Mesenchymal stem cell (in vitro differentiated cells and primary cell): Measurements from ENCODE around the gene UBXN1.
"Not testable (repeated sequence)": the region's sequence is repeated elsewhere in the genome, so short reads cannot be mapped to it uniquely, and the experiment has no call there.

Experiments
- DNase-seq: peaks from one replicate; pipeline ENCODE4 v3.0.0-alpha.2; 2013
- H2AFZ ChIP-seq: one replicate; pipeline ENCODE4 v1.6.1; 2013; ENCODE audit warnings: low read depth, mild to moderate bottlenecking, control low read depth, inconsistent platforms, low read length, moderate library complexity
- H2AK5ac ChIP-seq: 2 replicates; pipeline ENCODE4 v1.6.1; 2013; ENCODE audit warnings: low read length, moderate library complexity, mild to moderate bottlenecking, inconsistent platforms; ENCODE audit not compliant: severe bottlenecking
- H2BK120ac ChIP-seq: one replicate; pipeline ENCODE4 v1.6.1; 2013; ENCODE audit warnings: low read depth, mild to moderate bottlenecking, inconsistent platforms, low read length, moderate library complexity
- H2BK12ac ChIP-seq, 2 experiments: one replicate each; pipeline ENCODE4 v1.6.1; 2013; ENCODE audit warnings: inconsistent platforms in 2 of 2, low read length in 2 of 2, mild to moderate bottlenecking in 2 of 2, moderate library complexity in 2 of 2, control low read depth in 1 of 2
- H2BK15ac ChIP-seq: one replicate; pipeline ENCODE4 v1.6.1; 2013; ENCODE audit warnings: mild to moderate bottlenecking, low read depth, inconsistent platforms; ENCODE audit not compliant: poor library complexity, severe bottlenecking
- H2BK5ac ChIP-seq: 2 replicates; pipeline ENCODE4 v1.6.1; 2013; ENCODE audit warnings: low read depth, mild to moderate bottlenecking, low read length, control low read depth, inconsistent platforms; ENCODE audit not compliant: poor library complexity, severe bottlenecking
- H3K14ac ChIP-seq, 2 experiments: one replicate each; pipeline ENCODE4 v1.6.1; 2013; ENCODE audit warnings: inconsistent platforms in 2 of 2, low read length in 2 of 2, control low read depth in 1 of 2, mild to moderate bottlenecking in 1 of 2, moderate library complexity in 1 of 2
- H3K18ac ChIP-seq, 2 experiments: one replicate each; pipeline ENCODE4 v1.6.1; 2013; ENCODE audit warnings: inconsistent platforms in 2 of 2, low read length in 2 of 2, control low read depth in 1 of 2, low read depth in 1 of 2, mild to moderate bottlenecking in 1 of 2
- H3K23ac ChIP-seq, 2 experiments: one replicate each; pipeline ENCODE4 v1.6.1; 2013; ENCODE audit warnings: inconsistent platforms in 2 of 2, low read length in 2 of 2, mild to moderate bottlenecking in 2 of 2, moderate library complexity in 2 of 2, control low read depth in 1 of 2
- H3K27ac ChIP-seq: 2 replicates; pipeline ENCODE4 v1.5.1; 2013; ENCODE audit warnings: mild to moderate bottlenecking, moderate library complexity, low read length, control low read depth, inconsistent platforms; ENCODE audit not compliant: poor library complexity, severe bottlenecking
- H3K27me3 ChIP-seq, 2 experiments: 2 replicates each; pipeline versions ENCODE4 v1.6.1 to v1.7.0; 2013; ENCODE audit warnings: low read length in 2 of 2, mild to moderate bottlenecking in 2 of 2, moderate library complexity in 2 of 2, control low read depth in 1 of 2, inconsistent platforms in 1 of 2; ENCODE audit not compliant: control insufficient read depth in 1 of 2, insufficient read depth in 1 of 2
- H3K36me3 ChIP-seq, 2 experiments: 2 replicates each; pipeline versions ENCODE4 v1.6.1 to v1.7.0; 2013; ENCODE audit warnings: low read length in 2 of 2, control low read depth in 1 of 2, inconsistent platforms in 1 of 2, low read depth in 1 of 2, mild to moderate bottlenecking in 1 of 2; ENCODE audit not compliant: insufficient read depth in 2 of 2, control insufficient read depth in 1 of 2
- H3K4ac ChIP-seq, 2 experiments: one replicate each; pipeline ENCODE4 v1.6.1; 2013; ENCODE audit warnings: inconsistent platforms in 2 of 2, low read length in 2 of 2, mild to moderate bottlenecking in 2 of 2, moderate library complexity in 2 of 2, control low read depth in 1 of 2, low read depth in 1 of 2
- H3K4me1 ChIP-seq: 2 replicates; pipeline ENCODE4 v1.6.1; 2013; ENCODE audit warnings: low read depth, low read length, control low read depth; ENCODE audit not compliant: control insufficient read depth, insufficient read depth
- H3K4me2 ChIP-seq: 2 replicates; pipeline ENCODE4 v1.6.1; 2013; ENCODE audit warnings: low read length, mild to moderate bottlenecking, inconsistent platforms; ENCODE audit not compliant: poor library complexity, severe bottlenecking
- H3K4me3 ChIP-seq, 2 experiments: 2 replicates each; pipeline versions ENCODE4 v1.5.1 to v1.7.0; 2013; ENCODE audit warnings: low read length in 2 of 2, mild to moderate bottlenecking in 2 of 2, control low read depth in 1 of 2, low read depth in 1 of 2; ENCODE audit not compliant: insufficient read depth in 1 of 2
- H3K79me1 ChIP-seq: replicated peaks from 2 replicates; pipeline ENCODE4 v1.6.1; 2013; ENCODE audit warnings: mild to moderate bottlenecking, control low read depth, low read length, inconsistent platforms; ENCODE audit not compliant: poor library complexity, severe bottlenecking
- H3K9ac ChIP-seq: 2 replicates; pipeline ENCODE4 v1.7.0; 2013; ENCODE audit warnings: mild to moderate bottlenecking, low read length, moderate library complexity
- H3K9me3 ChIP-seq: 2 replicates; pipeline ENCODE4 v1.7.0; 2013; ENCODE audit warnings: mild to moderate bottlenecking, low read length; ENCODE audit not compliant: control insufficient read depth
- H4K8ac ChIP-seq: one replicate; pipeline ENCODE4 v1.6.1; 2013; ENCODE audit warnings: inconsistent platforms, mild to moderate bottlenecking, low read length, moderate library complexity
- H4K91ac ChIP-seq: one replicate; pipeline ENCODE4 v1.6.1; 2013; ENCODE audit warnings: mild to moderate bottlenecking, low read length, inconsistent platforms
- WGBS: methylation state at CpG from one replicate; pipeline ENCODE4 v1.1.7; 2013; ENCODE audit warnings: mixed read lengths; 5-methylcytosine and 5-hydroxymethylcytosine counted together

Gene UBXN1

DNA sequence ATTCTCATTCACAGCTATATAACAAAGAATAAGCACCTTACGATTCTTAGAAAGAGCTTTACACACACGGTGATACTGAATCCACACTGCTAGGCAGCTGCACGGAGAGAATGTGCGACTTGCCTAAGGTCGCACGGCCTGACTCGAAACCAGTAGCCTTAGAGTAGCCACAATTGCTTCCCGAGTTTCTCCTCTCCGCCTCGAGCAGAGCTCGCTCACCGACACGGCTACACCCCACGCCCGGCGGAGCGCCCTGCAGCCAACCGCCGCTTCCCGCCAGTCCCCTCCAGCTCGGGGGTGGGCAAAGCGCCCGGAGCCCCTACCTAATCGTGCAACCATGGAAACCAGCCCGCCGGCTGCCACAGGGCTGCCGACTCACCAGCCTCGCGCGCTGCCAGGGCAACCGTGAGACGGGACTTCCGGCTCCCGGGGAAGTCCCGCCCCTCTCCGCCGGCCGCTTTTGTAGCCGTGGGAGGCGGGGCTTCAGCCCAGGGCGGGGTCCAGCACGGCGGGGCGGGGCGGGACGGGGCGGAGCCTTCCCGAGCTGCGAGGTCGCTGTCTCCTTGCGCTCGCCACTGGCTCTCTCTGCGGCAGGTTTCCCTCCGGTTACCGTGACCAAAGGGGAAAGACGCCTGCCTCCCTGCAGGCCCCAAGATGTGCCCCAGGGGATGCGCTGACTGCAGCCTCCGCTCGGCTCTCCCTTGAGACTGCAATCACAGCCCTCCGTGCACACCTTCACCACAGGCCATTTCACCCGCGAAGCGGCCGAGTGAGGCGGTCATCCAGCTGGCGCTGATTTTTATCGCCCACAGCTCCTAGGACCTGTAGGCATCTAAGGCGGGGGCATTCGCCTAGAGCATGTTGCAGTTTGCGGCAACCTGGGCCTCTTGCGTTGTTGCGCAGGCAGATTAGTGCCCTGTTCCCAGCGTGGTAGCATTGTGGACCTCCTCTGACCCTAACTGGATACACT, 27.3 kb upstream of the UBXN1 start:
- Histone ChIP-seq H3K27me3 (no peaks in the 10 kb centered on the region), H2BK15ac (peak overlapping the region; percentile 60), H4K8ac (peak overlapping the region; percentile 55), H3K9ac (peak overlapping the region; percentile 98), H3K36me3 (peaks cover 36 to 37% of the 10 kb centered on the region in 2 experiments), H3K23ac (peak overlapping the region in 1 of 2 experiments; percentile 2), H3K9me3 (no peaks in the 10 kb centered on the region), H3K4me2 (peak overlapping the region; percentile 93), H3K27ac (peak overlapping the region; percentile 82), H4K91ac (no peak overlapping the region), H3K4me1 (peaks cover 33% of the 10 kb centered on the region), H2BK120ac (no peak overlapping the region), H3K18ac (peak overlapping the region; percentile 56 to 79), H2AFZ (peak overlapping the region; percentile 21), H2BK12ac (no peak overlapping the region), H2BK5ac (no peak overlapping the region), H2AK5ac (peak overlapping the region; percentile 6), H3K79me1 (peaks cover 18% of the 10 kb centered on the region), H3K14ac (peak overlapping the region in 1 of 2 experiments; percentile 5), H3K4ac (peak overlapping the region in 1 of 2 experiments; percentile 34), H3K4me3 (peak overlapping the region; percentile 77 to 91)
- 4% methylated on average over 73 of the region's 73 CpGs for WGBS
- peak; percentile 95 for DNase-seq

DNA sequence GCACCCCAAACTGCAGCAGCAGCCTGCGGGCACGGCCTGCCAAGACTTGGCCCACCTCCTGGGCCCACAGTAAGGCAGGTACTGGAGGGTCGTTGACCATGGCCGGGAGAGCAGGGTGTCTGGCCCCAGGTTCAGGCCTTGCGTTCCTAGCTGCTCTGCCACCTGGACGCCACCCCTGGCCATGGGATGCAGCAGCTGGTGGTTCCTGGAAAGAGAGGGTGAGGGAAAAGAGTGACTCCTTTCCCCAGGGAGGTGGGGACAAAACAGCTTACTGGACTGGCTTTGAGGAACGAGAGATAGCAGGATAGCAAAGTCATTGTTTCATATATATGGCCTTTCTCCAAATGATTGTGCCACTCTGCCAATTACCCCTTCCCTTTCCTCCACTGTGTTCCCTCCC, 26.5 kb upstream of the UBXN1 start:
- H2AK5ac ChIP-seq: no peak overlapping the region
- peak overlapping the region in 1 of 2 experiments; percentile 91 for H3K4me3 ChIP-seq
- H4K91ac ChIP-seq: peak overlapping the region; percentile 81
- H2BK5ac ChIP-seq: no peak overlapping the region
- H3K79me1 ChIP-seq: peaks cover 18% of the 10 kb centered on the region
- H3K4me2 ChIP-seq: peak overlapping the region; percentile 68
- H3K4ac ChIP-seq: no peak overlapping the region
- no peak for DNase-seq
- H3K9ac ChIP-seq: peak overlapping the region; percentile 98
- H2BK120ac ChIP-seq: no peak overlapping the region
- no peak overlapping the region for H2AFZ ChIP-seq
- H3K27me3 ChIP-seq: no peaks in the 10 kb centered on the region
- no peak overlapping the region for H4K8ac ChIP-seq
- peak overlapping the region in 1 of 2 experiments; percentile 8 for H3K14ac ChIP-seq
- H3K9me3 ChIP-seq: no peaks in the 10 kb centered on the region
- peak overlapping the region in 1 of 2 experiments; percentile 19 for H3K18ac ChIP-seq
- no peak overlapping the region for H2BK15ac ChIP-seq
- peak overlapping the region in 1 of 2 experiments; percentile 63 for H3K23ac ChIP-seq
- H3K27ac ChIP-seq: peak overlapping the region; percentile 82
- 78% methylated on average over 7 of the region's 7 CpGs for WGBS
- peaks cover 35 to 36% of the 10 kb centered on the region in 2 experiments for H3K36me3 ChIP-seq
- peak overlapping the region in 1 of 2 experiments; percentile 1 for H2BK12ac ChIP-seq
- peaks cover 33% of the 10 kb centered on the region for H3K4me1 ChIP-seq

DNA sequence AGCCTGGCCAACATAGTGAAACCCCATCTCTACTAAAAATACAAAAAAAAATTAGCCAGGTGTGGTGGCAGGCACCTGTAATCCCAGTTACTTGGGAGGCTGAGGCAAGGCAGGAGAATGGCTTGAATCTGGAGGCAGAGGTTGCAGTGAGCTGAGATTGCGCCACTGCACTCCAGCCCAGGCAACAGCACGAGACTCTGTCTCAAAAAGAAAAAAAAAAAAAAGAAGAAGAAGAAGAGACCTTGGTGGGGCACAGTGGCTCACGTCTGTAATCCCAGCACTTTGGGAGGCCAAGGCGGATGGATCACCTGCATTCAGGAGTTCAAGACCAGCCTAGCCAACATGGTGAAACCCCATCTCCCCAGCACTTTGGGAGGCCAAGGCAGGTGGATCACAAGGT, 25.0 kb upstream of the UBXN1 start:
- H3K4me1 ChIP-seq: peaks cover 25% of the 10 kb centered on the region
- H2BK5ac ChIP-seq, H2AK5ac ChIP-seq, H3K14ac ChIP-seq, H4K91ac ChIP-seq, H2BK15ac ChIP-seq, H3K4ac ChIP-seq, H3K27me3 ChIP-seq, DNase-seq, H3K18ac ChIP-seq, H3K4me2 ChIP-seq, H3K9ac ChIP-seq, H3K23ac ChIP-seq, H2BK12ac ChIP-seq, H3K9me3 ChIP-seq, H3K27ac ChIP-seq, H4K8ac ChIP-seq, H2AFZ ChIP-seq, H2BK120ac ChIP-seq, H3K4me3 ChIP-seq: not testable (repeated sequence)
- H3K79me1 ChIP-seq: peaks cover 20% of the 10 kb centered on the region
- peaks cover 32 to 34% of the 10 kb centered on the region in 2 experiments for H3K36me3 ChIP-seq
- WGBS: 100% methylated on average over 3 of the region's 4 CpGs

DNA sequence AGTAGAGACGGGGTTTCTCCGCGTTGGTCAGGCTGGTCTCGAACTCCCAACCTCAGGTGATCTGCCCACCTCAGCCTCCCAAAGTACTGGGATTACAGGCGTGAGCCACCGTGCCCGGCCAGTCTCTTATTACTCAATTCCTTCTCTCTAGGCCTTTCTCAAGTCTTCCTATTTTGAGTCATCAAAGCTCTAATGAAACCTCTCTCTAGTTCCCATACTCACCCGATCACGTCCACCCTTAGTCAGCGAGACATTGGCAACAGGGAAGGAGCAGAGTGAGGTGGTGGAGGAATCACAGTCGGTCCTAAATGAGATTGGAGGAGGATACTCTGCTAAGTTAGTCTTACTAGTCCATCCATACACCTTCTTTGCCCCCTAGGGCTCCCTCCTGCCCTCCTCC, 23.4 kb upstream of the UBXN1 start:
- 100% methylated on average over 7 of the region's 11 CpGs for WGBS
- H2AK5ac ChIP-seq: no peak overlapping the region
- no peak overlapping the region for H3K4ac ChIP-seq

More for the DNA sequence above, 23.4 kb upstream of the UBXN1 start:
- H3K36me3 ChIP-seq: peaks cover 19 to 28% of the 10 kb centered on the region in 2 experiments
- H3K4me2 ChIP-seq: no peak overlapping the region
- no peaks in the 10 kb centered on the region for H3K9me3 ChIP-seq
- peaks cover 9% of the 10 kb centered on the region for H3K79me1 ChIP-seq
- no peak overlapping the region for H2BK5ac ChIP-seq
- H3K18ac ChIP-seq: no peak overlapping the region
- H4K8ac ChIP-seq: no peak overlapping the region
- no peak overlapping the region for H3K14ac ChIP-seq
- no peak overlapping the region for H3K9ac ChIP-seq
- no peak overlapping the region for H3K23ac ChIP-seq
- H3K4me3 ChIP-seq: no peak overlapping the region
- H3K27ac ChIP-seq: no peak overlapping the region
- H2BK12ac ChIP-seq: no peak overlapping the region
- H2BK120ac ChIP-seq: no peak overlapping the region
- no peak overlapping the region for H2AFZ ChIP-seq
- no peak overlapping the region for H4K91ac ChIP-seq
- no peaks in the 10 kb centered on the region for H3K27me3 ChIP-seq
- no peak for DNase-seq
- H3K4me1 ChIP-seq: peaks cover 14% of the 10 kb centered on the region
- H2BK15ac ChIP-seq: no peak overlapping the region
